Ammon's horn (tissue), 1 donor: ENCODE results near the gene PSEN1.

Experiments used
- DNase-seq: peaks from one replicate; pipeline ENCODE4 v3.0.0-alpha.2; 2016; ENCODE audit warnings: low spot score

The PSEN1 gene

GRCh38 chr14:73220061-73220460 is 83.8 kb downstream of the PSEN1 start:
- DNase-seq = no peak

GRCh38 chr14:73220634-73221033 is 84.3 kb downstream of the PSEN1 start:
- DNase-seq = no peak

GRCh38 chr14:73221945-73222344 is 85.6 kb downstream of the PSEN1 start:
- DNase-seq = no peak

GRCh38 chr14:73223049-73223448 is 86.7 kb downstream of the PSEN1 start:
- peak; percentile 62 for DNase-seq

GRCh38 chr14:73225496-73225895 is 89.2 kb downstream of the PSEN1 start:
- DNase-seq = no peak

- no peak for DNase-seq
Measured at GRCh38 chr14:73227812-73228781, 91.8 kb downstream of the PSEN1 start.

GRCh38 chr14:73230051-73230450 is 93.7 kb downstream of the PSEN1 start:
- no peak for DNase-seq

- DNase-seq = no peak
Measured at GRCh38 chr14:73231981-73232851, 95.9 kb downstream of the PSEN1 start.

- DNase-seq = no peak
Measured at GRCh38 chr14:73232984-73233383, 96.7 kb downstream of the PSEN1 start.

GRCh38 chr14:73233564-73233963 is 97.3 kb downstream of the PSEN1 start:
- no peak for DNase-seq

- no peak for DNase-seq
Measured at GRCh38 chr14:73234029-73234428, 97.7 kb downstream of the PSEN1 start.

- DNase-seq = no peak
Measured at GRCh38 chr14:73234586-73235394, 98.5 kb downstream of the PSEN1 start.

GRCh38 chr14:73235531-73236155 is 99.3 kb downstream of the PSEN1 start:
- no peak for DNase-seq

GRCh38 chr14:73236157-73236556 is 99.8 kb downstream of the PSEN1 start:
- no peak for DNase-seq

- DNase-seq = no peak
Measured at GRCh38 chr14:73236752-73237218, 100.5 kb downstream of the PSEN1 start.

GRCh38 chr14:73237219-73237785 is 101.0 kb downstream of the PSEN1 start, which contains the start of gene PAPLN:
Gene PAPLN, plus strand, starts transcription at chr14:73237506. Its CDS starts 2,273 bp downstream, at chr14:73239779.
- DNase-seq = no peak

GRCh38 chr14:73237786-73238423 is 101.6 kb downstream of the PSEN1 start:
- no peak for DNase-seq

- no peak for DNase-seq
Measured at GRCh38 chr14:73238424-73238852, 102.1 kb downstream of the PSEN1 start.

GRCh38 chr14:73238941-73239340 is 102.6 kb downstream of the PSEN1 start:
- no peak for DNase-seq
